HCT116 (cell line): ENCODE data around the gene STK32B. TPM values are rescaled to one million over a fixed set of nuclear protein-coding genes. Genes with fewer than 3 reads are reported as not detected.

ENCODE experiments used
- ATAC-seq: fragments of 200-7000 bp; cut with Tn5 transposase; 2 replicates; pipeline ENCODE4 v1.9.1; 2020; ENCODE audit warnings: mild to moderate bottlenecking, moderate library complexity
- BruUV-seq: library from RNA; stranded (reverse); fragments of 400-500 nt; replicated peaks from 2 replicates; lab custom pipeline; 2021; lab: Mats Ljungman, UMichigan
- CTCF ChIA-PET: fragments of 300-600 bp; sonication (Branson Sonifier 250); formaldehyde crosslinking; loops from one replicate; lab custom pipeline; 2021; ENCODE audit warnings: antibody characterized with exemption; lab: Charles Lee
- POLR2A ChIA-PET: fragments of 300-600, 350-600 bp; sonication (Branson Sonifier 250); formaldehyde crosslinking; loops from one replicate; lab custom pipeline; 2021; ENCODE audit warnings: antibody characterized with exemption; lab: Charles Lee
- RAD21 ChIA-PET, 2 experiments: fragments of 300-600 bp; sonication (Branson Sonifier 250); formaldehyde crosslinking; loops; one replicate each; lab custom pipeline; 2023; ENCODE audit warnings: low total read pairs in 2 of 2; ENCODE audit not compliant: uncharacterized antibody in 2 of 2, unreplicated experiment in 2 of 2, low non-redundant PET in 1 of 2; lab: Charles Lee
- DNase-seq: peaks from one replicate; pipeline ENCODE4 v3.0.0-alpha.2; 2010; ENCODE audit warnings: low read depth, low spot score
- H2AFZ ChIP-seq: fragments of 200-600 bp; shearing (Covaris generic), sonication (generic); 2 replicates; pipeline ENCODE4 v1.6.1; 2017; ENCODE audit warnings: low read depth, mixed run types, mixed read lengths, antibody characterized with exemption, low read length; ENCODE audit not compliant: poor library complexity, severe bottlenecking
- H3K27ac ChIP-seq: 2 replicates; pipeline ENCODE4 v1.5.1; 2012; ENCODE audit warnings: low read depth, low read length
- H3K27me3 ChIP-seq: fragments of 200-600 bp; sonication (generic); 2 replicates; pipeline ENCODE4 v1.6.1; 2016; ENCODE audit warnings: mixed run types, low read length, mixed read lengths; ENCODE audit not compliant: insufficient read depth
- H3K36me3 ChIP-seq, 2 experiments: fragments of 200-500 bp in 1 of 2; fragments of 200-600 bp in 1 of 2; sonication (Bioruptor generic) in 1 of 2; sonication (generic) in 1 of 2; 2 replicates each; pipeline versions ENCODE4 v1.5.1 to v1.6.1; 2014 to 2016; ENCODE audit warnings: low read length in 2 of 2, inconsistent platforms in 1 of 2, mixed read lengths in 1 of 2, mixed run types in 1 of 2; ENCODE audit not compliant: insufficient read depth in 2 of 2, control insufficient read depth in 1 of 2
- H3K4me1 ChIP-seq, 2 experiments: fragments of 200-600 bp in 1 of 2; sonication (generic) in 1 of 2; 2 replicates each; pipeline versions ENCODE4 v1.5.1 to v1.6.1; 2012 to 2017; ENCODE audit warnings: low read length in 2 of 2, inconsistent platforms in 1 of 2, mild to moderate bottlenecking in 1 of 2, mixed read lengths in 1 of 2, mixed run types in 1 of 2, moderate library complexity in 1 of 2; ENCODE audit not compliant: insufficient read depth in 2 of 2, control insufficient read depth in 1 of 2
- H3K4me2 ChIP-seq: fragments of 200-600 bp; sonication (generic); 2 replicates; pipeline ENCODE4 v1.6.1; 2017; ENCODE audit warnings: mixed run types, low read length, mixed read lengths
- H3K4me3 ChIP-seq, 2 experiments: fragments of 200-600 bp in 1 of 2; sonication (generic) in 1 of 2; replicated peaks in 1 of 2; 2 replicates each; pipeline ENCODE4 v1.5.1; 2011 to 2016; ENCODE audit warnings: low read length in 2 of 2, control low read depth in 1 of 2, low read depth in 1 of 2, mild to moderate bottlenecking in 1 of 2, mixed read lengths in 1 of 2, mixed run types in 1 of 2
- H3K79me2 ChIP-seq: fragments of 200-600 bp; sonication (generic); 2 replicates; pipeline ENCODE4 v1.6.1; 2017; ENCODE audit warnings: mild to moderate bottlenecking, mixed run types, low read length, moderate library complexity, mixed read lengths; ENCODE audit not compliant: insufficient read depth
- H3K9ac ChIP-seq: fragments of 200-600 bp; sonication (generic); 2 replicates; pipeline ENCODE4 v1.6.1; 2016; ENCODE audit warnings: low read length, mixed read lengths
- H3K9me2 ChIP-seq: fragments of 200-600 bp; sonication (generic), shearing (Covaris generic); 2 replicates; pipeline ENCODE4 v1.6.1; 2017; ENCODE audit warnings: mixed run types, mild to moderate bottlenecking, moderate library complexity; ENCODE audit not compliant: insufficient read depth
- H3K9me3 ChIP-seq, 2 experiments: fragments of 200-500 bp in 1 of 2; fragments of 200-600 bp in 1 of 2; sonication (Bioruptor generic) in 1 of 2; sonication (generic) in 1 of 2; 2 replicates each; pipeline ENCODE4 v1.6.1; 2014 to 2017; ENCODE audit warnings: low read length in 2 of 2, mixed read lengths in 2 of 2, inconsistent platforms in 1 of 2, low read depth in 1 of 2, mild to moderate bottlenecking in 1 of 2, mixed run types in 1 of 2, moderate library complexity in 1 of 2; ENCODE audit not compliant: control insufficient read depth in 1 of 2, insufficient read depth in 1 of 2
- H4K20me1 ChIP-seq: fragments of 200-600 bp; sonication (generic), shearing (Covaris generic); 2 replicates; pipeline ENCODE4 v1.6.1; 2017; ENCODE audit warnings: mixed run types, mild to moderate bottlenecking, moderate library complexity; ENCODE audit not compliant: insufficient read depth
- ATF3 ChIP-seq: IDR thresholded peaks from 2 replicates; pipeline ENCODE4 v1.6.1; 2012
- CEBPB ChIP-seq: IDR thresholded peaks from 2 replicates; pipeline ENCODE4 v1.6.1; 2012; ENCODE audit warnings: low read depth
- CTCF ChIP-seq, 3 experiments: fragments of 200-600 bp in 1 of 3; sonication (generic) in 1 of 3; IDR thresholded peaks in 2 of 3; conservative IDR thresholded peaks in 1 of 3; 2 replicates each; pipeline ENCODE4 v1.5.1; 2012 to 2017; ENCODE audit warnings: low read depth in 2 of 3, low read length in 2 of 3, antibody characterized with exemption in 1 of 3, borderline replicate concordance in 1 of 3, control low read depth in 1 of 3, mild to moderate bottlenecking in 1 of 3, mixed read lengths in 1 of 3, mixed run types in 1 of 3, moderate library complexity in 1 of 3; ENCODE audit not compliant: insufficient read depth in 1 of 3
- EGR1 ChIP-seq: IDR thresholded peaks from 2 replicates; pipeline ENCODE4 v1.6.1; 2012; ENCODE audit warnings: low read depth
- EZH2 ChIP-seq: fragments of 200-600 bp; sonication (generic); IDR thresholded peaks from 2 replicates; pipeline ENCODE4 v1.6.1; 2017; ENCODE audit warnings: antibody characterized with exemption, mixed run types
- EZH2phosphoT487 ChIP-seq: fragments of 200-600 bp; IDR thresholded peaks from 2 replicates; pipeline ENCODE4 v1.6.1; 2018; ENCODE audit warnings: antibody characterized with exemption, borderline replicate concordance
- FOSL1 ChIP-seq: IDR thresholded peaks from 2 replicates; pipeline ENCODE4 v1.6.1; 2012; ENCODE audit warnings: low read depth
- JUND ChIP-seq: IDR thresholded peaks from 2 replicates; pipeline ENCODE4 v1.6.1; 2012
- POLR2A ChIP-seq: IDR thresholded peaks from 2 replicates; pipeline ENCODE4 v1.7.0; 2011; ENCODE audit warnings: borderline replicate concordance; ENCODE audit not compliant: insufficient read depth, insufficient read length; ENCODE audit errors: extremely low read depth
- POLR2AphosphoS5 ChIP-seq: IDR thresholded peaks from 2 replicates; pipeline ENCODE4 v1.6.1; 2011; ENCODE audit warnings: mild to moderate bottlenecking, low read depth, low read length, moderate library complexity
- REST ChIP-seq: IDR thresholded peaks from 2 replicates; pipeline ENCODE4 v1.6.1; 2012; ENCODE audit warnings: low read depth
- SP1 ChIP-seq: IDR thresholded peaks from 2 replicates; pipeline ENCODE4 v1.6.1; 2012; ENCODE audit warnings: low read depth
- SRF ChIP-seq: IDR thresholded peaks from 2 replicates; pipeline ENCODE4 v1.6.1; 2012; ENCODE audit warnings: low read depth
- TCF7L2 ChIP-seq: IDR thresholded peaks from 2 replicates; pipeline ENCODE4 v1.7.0; 2011; ENCODE audit warnings: borderline replicate concordance, inconsistent platforms; ENCODE audit not compliant: insufficient read depth, insufficient read length; ENCODE audit errors: extremely low read depth
- YY1 ChIP-seq: IDR thresholded peaks from 2 replicates; pipeline ENCODE4 v1.6.1; 2011; ENCODE audit warnings: low read length, low read depth, moderate library complexity, mild to moderate bottlenecking; ENCODE audit not compliant: insufficient replicate concordance; ENCODE audit errors: extremely low read depth
- ZBTB33 ChIP-seq: IDR thresholded peaks from 2 replicates; pipeline ENCODE4 v1.6.1; 2011; ENCODE audit warnings: mild to moderate bottlenecking, low read length, moderate library complexity; ENCODE audit not compliant: insufficient replicate concordance; ENCODE audit errors: extremely low read depth
- ZFX ChIP-seq: fragments of 450-650 bp; IDR thresholded peaks from 2 replicates; pipeline ENCODE4 v1.6.1; 2017
- ZNF274 ChIP-seq: fragments of 200-500 bp; sonication (Bioruptor generic); IDR thresholded peaks from 2 replicates; pipeline ENCODE4 v1.6.1; 2014; ENCODE audit warnings: mild to moderate bottlenecking, low read depth, low read length, inconsistent platforms
- intact Hi-C: fragments of 100-400 bp; cut with micrococcal nuclease; formaldehyde crosslinking; loops from 2 replicates; pipeline ENCODE4 v1.10.0; 2022
- total RNA-seq: library from RNA; stranded (reverse); gene quantifications from one replicate; pipeline ENCODE4 v1.2.1, GENCODE V29; 2021; ENCODE audit not compliant: unreplicated experiment

The STK32B gene
- total RNA-seq, 1 experiment from 2014 or later, result not detected

- H4K20me1 ChIP-seq, result no peaks in the 10 kb centered on the region
- peaks cover 6% of the 10 kb centered on the region; the same call in 1 of the 2 replicates for H3K27me3 ChIP-seq
- H3K9me3 ChIP-seq, result no peaks in the 10 kb centered on the region
- ChIA-PET CTCF (interaction anchor here (1.4 kb wide), 1 partner anchor 9 kb away, joined by 3 read pairs; no protein-coding TSS in a partner anchor), RAD21 (no interaction called here), POLR2A (no interaction called here)
- ATAC-seq (no peak), DNase-seq (no peak)
- no TSS peak for BruUV-seq
- intact Hi-C loops, result no loop called here
- H3K9ac ChIP-seq, result no peak overlapping the region
- no peak overlapping the region for H3K4me2 ChIP-seq
- H3K27ac ChIP-seq, result no peak overlapping the region
- H3K79me2 ChIP-seq, result no peaks in the 10 kb centered on the region
- no peak overlapping the region for H3K4me3 ChIP-seq
- H3K4me1 ChIP-seq, result peaks cover 3 to 11% of the 10 kb centered on the region in 2 experiments
- no peaks in the 10 kb centered on the region for H3K9me2 ChIP-seq
- no peak for TF ChIP-seq TCF7L2
- TF ChIP-seq CTCF (IDR thresholded peaks at IDR 0.05 in 2 of 3, conservative IDR thresholded peaks at IDR 0.05 in 1 of 3; ENCODE audit: borderline replicate concordance in 1 of 3, insufficient read depth in 1 of 3, low read depth in 2 of 3, low read length in 2 of 3), result no peak
- no peak for TF ChIP-seq JUND
- no peak for TF ChIP-seq CEBPB
- TF ChIP-seq ZBTB33, result no peak
- TF ChIP-seq ZNF274, result no peak
- no peak for TF ChIP-seq ZFX
- no peak for TF ChIP-seq POLR2AphosphoS5
- TF ChIP-seq SRF, result no peak
- TF ChIP-seq EZH2phosphoT487, result no peak
- TF ChIP-seq EZH2, result no peak
- no peak for TF ChIP-seq POLR2A
- no peak for TF ChIP-seq EGR1
- TF ChIP-seq YY1, result no peak
- TF ChIP-seq SP1, result no peak
- no peak for TF ChIP-seq ATF3
- TF ChIP-seq FOSL1, result no peak
- no peak for TF ChIP-seq REST
- H2AFZ ChIP-seq, result no peak overlapping the region
- H3K36me3 ChIP-seq, result no peaks in the 10 kb centered on the region
Measured at GRCh38 chr4:5040856-5041620, 10.2 kb upstream of the STK32B start.
